ENCODE results near the gene CALHM5.

CALHM5 gene

GRCh38 chr6:116543149-116543548 lies 31.7 kb downstream of the CALHM5 start:
- Mint-ChIP-seq H3K27ac (no peak overlapping the region), H3K36me3 (ENCODE audit: low read depth) (no peaks in the 10 kb centered on the region), H3K27me3 (ENCODE audit: low read depth) (no peaks in the 10 kb centered on the region), H3K9me3 (no peaks in the 10 kb centered on the region), H3K4me3 (no peak overlapping the region), H3K4me1 (peaks cover 11% of the 10 kb centered on the region)
- TF ChIP-seq, protein P1, sequence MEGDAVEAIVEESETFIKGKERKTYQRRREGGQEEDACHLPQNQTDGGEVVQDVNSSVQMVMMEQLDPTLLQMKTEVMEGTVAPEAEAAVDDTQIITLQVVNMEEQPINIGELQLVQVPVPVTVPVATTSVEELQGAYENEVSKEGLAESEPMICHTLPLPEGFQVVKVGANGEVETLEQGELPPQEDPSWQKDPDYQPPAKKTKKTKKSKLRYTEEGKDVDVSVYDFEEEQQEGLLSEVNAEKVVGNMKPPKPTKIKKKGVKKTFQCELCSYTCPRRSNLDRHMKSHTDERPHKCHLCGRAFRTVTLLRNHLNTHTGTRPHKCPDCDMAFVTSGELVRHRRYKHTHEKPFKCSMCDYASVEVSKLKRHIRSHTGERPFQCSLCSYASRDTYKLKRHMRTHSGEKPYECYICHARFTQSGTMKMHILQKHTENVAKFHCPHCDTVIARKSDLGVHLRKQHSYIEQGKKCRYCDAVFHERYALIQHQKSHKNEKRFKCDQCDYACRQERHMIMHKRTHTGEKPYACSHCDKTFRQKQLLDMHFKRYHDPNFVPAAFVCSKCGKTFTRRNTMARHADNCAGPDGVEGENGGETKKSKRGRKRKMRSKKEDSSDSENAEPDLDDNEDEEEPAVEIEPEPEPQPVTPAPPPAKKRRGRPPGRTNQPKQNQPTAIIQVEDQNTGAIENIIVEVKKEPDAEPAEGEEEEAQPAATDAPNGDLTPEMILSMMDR (IDR thresholded peaks at IDR 0.05; ENCODE audit: unreplicated experiment in 3 of 3): no peak

GRCh38 chr6:116545651-116546050 lies 34.2 kb downstream of the CALHM5 start, which contains the start of gene TRAPPC3L:
TRAPPC3L (minus strand) TSS chr6:116545684; CDS start chr6:116545514, 170 bp downstream.
- Mint-ChIP-seq H3K27ac (peak within 1 kb of the TSS; percentile 9 to 51 (median 49)), H3K4me1 (peaks cover 11% of the 10 kb centered on the region), H3K36me3 (ENCODE audit: low read depth) (no peaks in the 10 kb centered on the region), H3K9me3 (no peaks in the 10 kb centered on the region), H3K4me3 (peak within 1 kb of the TSS in 1 of 3 experiments; percentile 13), H3K27me3 (ENCODE audit: low read depth) (no peaks in the 10 kb centered on the region)
- TF ChIP-seq, protein P1 (IDR thresholded peaks at IDR 0.05; ENCODE audit: unreplicated experiment in 3 of 3): no peak

- Mint-ChIP-seq H3K9me3 (no peaks in the 10 kb centered on the region), H3K4me1 (peaks cover 11% of the 10 kb centered on the region), H3K27me3 (ENCODE audit: low read depth) (no peaks in the 10 kb centered on the region), H3K27ac (no peak overlapping the region), H3K36me3 (ENCODE audit: low read depth) (no peaks in the 10 kb centered on the region), H3K4me3 (no peak overlapping the region)
- TF ChIP-seq, protein P1 (IDR thresholded peaks at IDR 0.05; ENCODE audit: unreplicated experiment in 3 of 3): no peak
Measured at GRCh38 chr6:116547358-116547757, 35.9 kb downstream of the CALHM5 start.

GRCh38 chr6:116550796-116551195 lies 39.4 kb downstream of the CALHM5 start:
- no peaks in the 10 kb centered on the region for H3K4me1 Mint-ChIP-seq
- TF ChIP-seq, protein P1 (IDR thresholded peaks at IDR 0.05; ENCODE audit: unreplicated experiment in 3 of 3): no peak
- no peaks in the 10 kb centered on the region for H3K36me3 Mint-ChIP-seq (ENCODE audit: low read depth)
- H3K27ac Mint-ChIP-seq: no peak overlapping the region
- H3K9me3 Mint-ChIP-seq: no peaks in the 10 kb centered on the region
- no peak overlapping the region for H3K4me3 Mint-ChIP-seq
- H3K27me3 Mint-ChIP-seq (ENCODE audit: low read depth): no peaks in the 10 kb centered on the region

DNA sequence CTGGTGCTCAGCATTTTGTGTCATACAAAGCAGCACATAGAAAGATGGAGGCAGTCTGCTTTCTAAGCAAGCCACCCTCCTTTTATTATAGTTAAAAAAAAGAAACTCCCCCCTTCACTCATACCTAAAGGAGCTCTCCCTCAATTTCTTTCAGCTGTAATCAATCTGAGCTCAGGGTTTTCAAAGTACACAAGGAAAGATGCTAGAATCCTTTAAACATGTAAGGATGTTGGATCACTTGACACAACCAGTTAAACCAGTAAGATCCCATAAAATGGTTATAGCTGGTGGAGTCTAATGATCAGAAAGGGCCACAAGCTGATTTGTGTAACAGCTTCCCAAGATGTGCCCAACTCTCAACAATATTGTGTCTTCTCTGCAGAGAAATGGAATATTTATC lies 42.0 kb downstream of the CALHM5 start, which contains the start of gene CALHM4:
TSS of gene CALHM4 (plus strand) at position 301 of the 400 bp plus-strand sequence. CDS start at position 344, 43 bp downstream.
- H3K4me1 Mint-ChIP-seq: peaks cover 4% of the 10 kb centered on the region
- H3K4me3 Mint-ChIP-seq: no peak within 1 kb of the TSS
- H3K9me3 Mint-ChIP-seq: no peaks in the 10 kb centered on the region
- no peaks in the 10 kb centered on the region for H3K27me3 Mint-ChIP-seq (ENCODE audit: low read depth)
- TF ChIP-seq, protein P1 (IDR thresholded peaks at IDR 0.05; ENCODE audit: unreplicated experiment in 3 of 3): no peak
- no peaks in the 10 kb centered on the region for H3K36me3 Mint-ChIP-seq (ENCODE audit: low read depth)
- no peak within 1 kb of the TSS for H3K27ac Mint-ChIP-seq

DNA sequence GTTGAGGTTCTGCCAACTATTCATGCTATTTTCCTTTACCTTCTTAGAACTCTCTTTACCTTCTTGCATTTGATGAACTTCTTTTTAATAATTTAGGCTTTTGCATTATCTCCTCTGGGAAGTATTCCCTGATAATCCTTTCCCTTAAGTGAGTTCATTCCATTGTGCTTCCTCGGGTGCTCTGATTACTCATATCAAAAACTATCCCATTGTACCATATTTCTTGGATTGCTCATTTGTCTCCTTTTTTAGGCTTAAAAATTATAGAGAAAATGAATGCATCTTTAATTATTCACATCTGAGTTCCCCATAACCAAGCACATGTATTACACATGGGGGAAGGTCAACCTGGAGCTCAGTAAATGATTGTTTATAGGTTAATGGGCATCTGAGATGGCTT lies 44.6 kb downstream of the CALHM5 start:
- TF ChIP-seq, protein P1 (IDR thresholded peaks at IDR 0.05; ENCODE audit: unreplicated experiment in 3 of 3): no peak
- H3K36me3 Mint-ChIP-seq (ENCODE audit: low read depth): no peaks in the 10 kb centered on the region
- no peaks in the 10 kb centered on the region for H3K27me3 Mint-ChIP-seq (ENCODE audit: low read depth)
- H3K9me3 Mint-ChIP-seq: no peaks in the 10 kb centered on the region
- peaks cover 7% of the 10 kb centered on the region for H3K4me1 Mint-ChIP-seq
- H3K4me3 Mint-ChIP-seq: no peak overlapping the region
- H3K27ac Mint-ChIP-seq: no peak overlapping the region

Measured in nephron (organoid).